Measurements from ENCODE around the gene PCNT. TPM values are rescaled to one million over a fixed set of nuclear protein-coding genes. Genes with fewer than 3 reads are reported as not detected.
A peak's percentile ranks its signal among the peaks of the same experiment; 100 is the strongest.

The PCNT gene
- total RNA-seq, 2 donors from 2014 or later = 58.1 to 120 TPM

- H3K4me3 Mint-ChIP-seq = no peak overlapping the region
- no peak overlapping the region for H3K27ac Mint-ChIP-seq
- no peaks in the 10 kb centered on the region for H3K36me3 Mint-ChIP-seq
- no peaks in the 10 kb centered on the region for H3K27me3 Mint-ChIP-seq
- ATAC-seq = no peak
- DNase-seq (ENCODE audit: low spot score) = no peak
- H3K9me3 Mint-ChIP-seq = no peaks in the 10 kb centered on the region
- peaks cover 6 to 8% of the 10 kb centered on the region in 2 donors for H3K4me1 Mint-ChIP-seq (ENCODE audit: low read depth in 2 of 2)
These were observed 7.1 kb upstream of the PCNT start for GRCh38 chr21:46316708-46317324.

GRCh38 chr21:46317710-46318463 is 6.1 kb upstream of the PCNT start:
- Mint-ChIP-seq H3K36me3 (no peaks in the 10 kb centered on the region), H3K27ac (no peak overlapping the region), H3K4me3 (no peak overlapping the region), H3K4me1 (ENCODE audit: low read depth in 2 of 2) (peaks cover 9 to 10% of the 10 kb centered on the region in 2 donors), H3K27me3 (no peaks in the 10 kb centered on the region), H3K9me3 (no peaks in the 10 kb centered on the region)
- DNase-seq (ENCODE audit: low spot score) (no peak), ATAC-seq (no peak)

- Mint-ChIP-seq H3K9me3 (no peaks in the 10 kb centered on the region), H3K36me3 (no peaks in the 10 kb centered on the region), H3K4me1 (ENCODE audit: low read depth in 2 of 2) (peaks cover 10 to 13% of the 10 kb centered on the region in 2 donors), H3K4me3 (no peak overlapping the region), H3K27me3 (no peaks in the 10 kb centered on the region), H3K27ac (no peak overlapping the region)
- DNase-seq (ENCODE audit: low spot score) (no peak), ATAC-seq (no peak)
These were observed 5.5 kb upstream of the PCNT start for GRCh38 chr21:46318464-46318845.

GRCh38 chr21:46319186-46319585 is 4.8 kb upstream of the PCNT start:
- H3K27ac Mint-ChIP-seq = no peak overlapping the region
- ATAC-seq = no peak
- H3K4me1 Mint-ChIP-seq (ENCODE audit: low read depth in 2 of 2) = peaks cover 10 to 13% of the 10 kb centered on the region in 2 donors
- no peaks in the 10 kb centered on the region for H3K27me3 Mint-ChIP-seq
- H3K36me3 Mint-ChIP-seq = no peaks in the 10 kb centered on the region
- DNase-seq (ENCODE audit: low spot score) = no peak
- H3K4me3 Mint-ChIP-seq = no peak overlapping the region
- no peaks in the 10 kb centered on the region for H3K9me3 Mint-ChIP-seq

GRCh38 chr21:46320331-46320801 is 3.6 kb upstream of the PCNT start:
- Mint-ChIP-seq H3K4me1 (ENCODE audit: low read depth in 2 of 2) (peaks cover 11 to 14% of the 10 kb centered on the region in 2 donors), H3K27ac (no peak overlapping the region), H3K4me3 (no peak overlapping the region), H3K27me3 (no peaks in the 10 kb centered on the region), H3K36me3 (no peaks in the 10 kb centered on the region), H3K9me3 (no peaks in the 10 kb centered on the region)
- DNase-seq (ENCODE audit: low spot score) = no peak
- ATAC-seq = no peak

GRCh38 chr21:46322351-46323226 is 1.4 kb upstream of the PCNT start:
- DNase-seq (ENCODE audit: low spot score) (no peak), ATAC-seq (no peak)
- no peaks in the 10 kb centered on the region for H3K9me3 Mint-ChIP-seq

GRCh38 chr21:46323227-46323709 is 688 bp upstream of the PCNT start:
- ATAC-seq (no peak), DNase-seq (ENCODE audit: low spot score) (no peak)
- Mint-ChIP-seq H3K36me3 (peaks cover 9% of the 10 kb centered on the region), H3K9me3 (no peaks in the 10 kb centered on the region), H3K4me3 (peak overlapping the region; percentile 86), H3K27me3 (no peaks in the 10 kb centered on the region), H3K4me1 (ENCODE audit: low read depth in 2 of 2) (peaks cover 20 to 24% of the 10 kb centered on the region in 2 donors), H3K27ac (peak overlapping the region; percentile 86 to 91)

More at GRCh38 chr21:46322351-46323226, 1.4 kb upstream of the PCNT start:
- Mint-ChIP-seq H3K27me3 (no peaks in the 10 kb centered on the region), H3K4me1 (ENCODE audit: low read depth in 2 of 2) (peaks cover 20 to 24% of the 10 kb centered on the region in 2 donors), H3K36me3 (peaks cover 6% of the 10 kb centered on the region), H3K4me3 (peak overlapping the region; percentile 86), H3K27ac (peak overlapping the region; percentile 86 to 91)

- peak overlapping the region; percentile 86 to 91 for H3K27ac Mint-ChIP-seq
- H3K4me3 Mint-ChIP-seq = peak overlapping the region; percentile 86
- peaks cover 10% of the 10 kb centered on the region for H3K36me3 Mint-ChIP-seq
- peak; percentile 90 to 91 for ATAC-seq
- H3K9me3 Mint-ChIP-seq = no peaks in the 10 kb centered on the region
- H3K4me1 Mint-ChIP-seq (ENCODE audit: low read depth in 2 of 2) = peaks cover 20 to 24% of the 10 kb centered on the region in 2 donors
- H3K27me3 Mint-ChIP-seq = no peaks in the 10 kb centered on the region
- peak; percentile 92 for DNase-seq (ENCODE audit: low spot score)
These were observed 575 bp downstream of the PCNT start for GRCh38 chr21:46324390-46325072.

- H3K4me3 Mint-ChIP-seq = peak overlapping the region; percentile 86
These were observed 1.3 kb downstream of the PCNT start for GRCh38 chr21:46325073-46325912.

GRCh38 chr21:46326110-46326703 is 2.3 kb downstream of the PCNT start:
- H3K9me3 Mint-ChIP-seq = no peaks in the 10 kb centered on the region
- peaks cover 20 to 30% of the 10 kb centered on the region in 2 donors for H3K4me1 Mint-ChIP-seq (ENCODE audit: low read depth in 2 of 2)
- no peak for DNase-seq (ENCODE audit: low spot score)
- no peaks in the 10 kb centered on the region for H3K27me3 Mint-ChIP-seq
- peak overlapping the region in 1 of 2 donors; percentile 61 for H3K27ac Mint-ChIP-seq
- peaks cover 17% of the 10 kb centered on the region for H3K36me3 Mint-ChIP-seq
- peak overlapping the region; percentile 86 for H3K4me3 Mint-ChIP-seq
- ATAC-seq = no peak

More at GRCh38 chr21:46325073-46325912, 1.3 kb downstream of the PCNT start:
- DNase-seq (ENCODE audit: low spot score) (no peak), ATAC-seq (peak in 1 of 2 donors; percentile 15)
- peaks cover 10% of the 10 kb centered on the region for H3K36me3 Mint-ChIP-seq
- H3K27ac Mint-ChIP-seq = peak overlapping the region; percentile 26 to 61
- no peaks in the 10 kb centered on the region for H3K9me3 Mint-ChIP-seq
- no peaks in the 10 kb centered on the region for H3K27me3 Mint-ChIP-seq
- peaks cover 20 to 24% of the 10 kb centered on the region in 2 donors for H3K4me1 Mint-ChIP-seq (ENCODE audit: low read depth in 2 of 2)

GRCh38 chr21:46327711-46328110 is 3.8 kb downstream of the PCNT start:
- H3K36me3 Mint-ChIP-seq = peaks cover 17% of the 10 kb centered on the region
- H3K4me3 Mint-ChIP-seq = no peak overlapping the region
- ATAC-seq (no peak), DNase-seq (ENCODE audit: low spot score) (no peak)
- H3K27ac Mint-ChIP-seq = no peak overlapping the region
- H3K4me1 Mint-ChIP-seq (ENCODE audit: low read depth in 2 of 2) = peaks cover 13 to 22% of the 10 kb centered on the region in 2 donors
- no peaks in the 10 kb centered on the region for H3K27me3 Mint-ChIP-seq
- no peaks in the 10 kb centered on the region for H3K9me3 Mint-ChIP-seq

- Mint-ChIP-seq H3K27me3 (no peaks in the 10 kb centered on the region), H3K9me3 (no peaks in the 10 kb centered on the region), H3K4me1 (ENCODE audit: low read depth in 2 of 2) (peaks cover 13 to 19% of the 10 kb centered on the region in 2 donors), H3K36me3 (peaks cover 17% of the 10 kb centered on the region), H3K27ac (no peak overlapping the region), H3K4me3 (no peak overlapping the region)
- DNase-seq (ENCODE audit: low spot score) = no peak
- ATAC-seq = no peak
These were observed 4.2 kb downstream of the PCNT start for GRCh38 chr21:46328151-46328550.
